Muscle of back (tissue), 13 donors: Measurements from ENCODE around the gene RBFA. TPM values are rescaled to one million over a fixed set of nuclear protein-coding genes. Genes with fewer than 3 reads are reported as not detected.
"Not testable (repeated sequence)": the region's sequence is repeated elsewhere in the genome, so short reads cannot be mapped to it uniquely, and the experiment has no call there.

Experiments
- DNase-seq, 3 donors: peaks; one replicate each; pipeline versions ENCODE4 v3.0.0 to v3.0.0-alpha.2; 2013
- long read RNA-seq, 9 donors: transcript quantifications; one replicate each; lab custom pipeline, GENCODE V29; 2026
- polyA plus RNA-seq, 10 donors: library from polyadenylated mRNA; unstranded; fragments of 120-200 nt; gene quantifications; one replicate each; pipeline ENCODE4 v1.2.1, GENCODE V29; 2013; ENCODE audit not compliant: insufficient read length in 10 of 10

The RBFA gene
- 10 to 100 TPM; 19.7 to 36.5 (median 25.5) TPM for polyA plus RNA-seq
- long read RNA-seq, donor 1, transcript RBFA-202 (7 exons, 1,407 nt): major isoform, 13 of 15 reads
- long read RNA-seq, donor 1, partial matches to known transcripts: 0 of 15 reads
- long read RNA-seq, donor 1, other reads (novel, unspliced or antisense): 0 of 15 reads
- long read RNA-seq, donor 2, partial matches to known transcripts: 0 of 5 reads
- long read RNA-seq, donor 2, other reads (novel, unspliced or antisense): 0 of 5 reads
- long read RNA-seq, donor 3: 0 reads
- long read RNA-seq, donor 4, transcript RBFA-202 (7 exons, 1,407 nt): major isoform, 7 of 7 reads
- long read RNA-seq, donor 4, partial matches to known transcripts: 0 of 7 reads
- long read RNA-seq, donor 4, other reads (novel, unspliced or antisense): 0 of 7 reads
- long read RNA-seq, donor 5, transcript RBFA-202 (7 exons, 1,407 nt): major isoform, 10 of 16 reads
- long read RNA-seq, donor 5, transcript RBFA-204 (1 exons, 1,587 nt): minor isoform, 5 of 16 reads
- long read RNA-seq, donor 5, partial matches to known transcripts: 0 of 16 reads
- long read RNA-seq, donor 5, other reads (novel, unspliced or antisense): 0 of 16 reads
- long read RNA-seq, donor 6, transcript RBFA-202 (7 exons, 1,407 nt): major isoform, 6 of 8 reads
- long read RNA-seq, donor 6, partial matches to known transcripts: 0 of 8 reads
- long read RNA-seq, donor 6, other reads (novel, unspliced or antisense): 0 of 8 reads
- long read RNA-seq, donor 7, partial matches to known transcripts: 0 of 8 reads
- long read RNA-seq, donor 7, other reads (novel, unspliced or antisense): 0 of 8 reads
- long read RNA-seq, donor 8, transcript RBFA-202 (7 exons, 1,407 nt): major isoform, 6 of 8 reads
- long read RNA-seq, donor 8, partial matches to known transcripts: 0 of 8 reads
- long read RNA-seq, donor 8, other reads (novel, unspliced or antisense): 0 of 8 reads
- long read RNA-seq, donor 9: 0 reads

DNA sequence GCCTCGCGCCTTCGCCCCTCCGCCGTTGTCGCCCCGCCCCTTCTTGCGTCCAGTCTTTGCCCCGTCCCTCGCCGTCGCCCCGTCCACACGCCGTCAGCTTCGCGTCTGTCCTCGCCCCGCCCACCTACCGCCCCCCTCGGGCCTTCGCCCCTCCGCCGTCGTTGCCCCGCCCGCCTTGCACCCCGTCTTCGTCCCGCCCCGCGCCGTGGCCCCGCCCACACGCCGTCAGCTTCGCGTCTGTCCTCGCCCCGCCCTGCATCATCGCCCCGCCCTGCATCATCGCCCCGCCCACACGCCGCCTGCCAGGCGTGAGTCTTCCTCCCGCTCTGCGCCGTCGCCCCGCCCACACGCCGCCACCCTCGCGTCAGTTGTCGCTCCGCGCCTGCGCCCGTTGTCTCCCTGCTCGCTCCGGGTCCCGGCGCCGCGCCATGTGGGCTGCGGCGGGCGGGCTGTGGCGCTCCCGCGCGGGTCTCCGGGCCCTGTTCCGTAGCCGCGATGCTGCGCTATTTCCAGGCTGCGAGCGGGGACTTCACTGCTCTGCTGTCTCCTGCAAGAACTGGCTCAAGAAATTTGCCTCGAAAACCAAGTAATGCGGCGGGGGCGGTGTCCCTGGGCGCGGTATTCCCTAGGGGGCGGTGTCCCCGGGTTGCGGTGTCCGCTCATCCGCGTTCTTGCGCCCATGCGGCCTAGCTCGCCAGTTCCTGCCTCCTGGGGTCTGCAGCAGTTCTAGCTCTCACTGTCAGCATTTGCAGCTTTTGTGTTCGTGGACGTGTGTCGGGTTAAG lies at the start of gene RBFA:
RBFA (plus strand) TSS at position 367 of the 784 bp plus-strand sequence; CDS start at position 429, 62 bp downstream.
- DNase-seq: peak; percentile 98 to 99 (median 99)

GRCh38 chr18:79985172-79985571 lies 49.1 kb upstream of the RBFA start:
- DNase-seq: no peak

- no peak for DNase-seq
Observed at GRCh38 chr18:79986726-79987125, 47.5 kb upstream of the RBFA start.

- DNase-seq: no peak
Observed at GRCh38 chr18:79987566-79987965, 46.7 kb upstream of the RBFA start.

DNA sequence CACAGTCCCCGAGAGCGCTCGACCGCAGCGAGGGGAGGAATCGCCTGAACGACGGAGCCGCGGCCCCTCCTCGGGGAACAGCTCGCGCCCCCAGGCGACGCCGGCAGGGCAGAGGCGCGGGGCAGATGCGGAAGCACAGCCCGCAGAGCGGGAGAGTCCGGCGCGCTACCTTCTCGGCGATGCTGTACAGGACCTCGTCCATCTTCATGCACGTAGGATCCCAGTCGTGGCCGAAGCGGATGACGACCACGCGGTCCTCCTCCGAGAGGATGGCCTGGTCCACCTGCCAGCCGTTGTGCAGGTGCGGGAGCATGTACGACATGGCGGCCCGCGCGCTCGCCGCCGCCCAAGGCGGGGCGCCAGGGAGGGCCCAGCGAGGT lies 46.2 kb upstream of the RBFA start:
- DNase-seq: peak; percentile 33 to 90 (median 62)

GRCh38 chr18:79988451-79989194 lies 45.6 kb upstream of the RBFA start, which contains the start of gene TXNL4A:
Gene TXNL4A, minus strand, starts transcription at chr18:79988563. Its CDS starts 171 bp downstream, at chr18:79988392.
- peak; percentile 87 to 96 (median 94) for DNase-seq

DNA sequence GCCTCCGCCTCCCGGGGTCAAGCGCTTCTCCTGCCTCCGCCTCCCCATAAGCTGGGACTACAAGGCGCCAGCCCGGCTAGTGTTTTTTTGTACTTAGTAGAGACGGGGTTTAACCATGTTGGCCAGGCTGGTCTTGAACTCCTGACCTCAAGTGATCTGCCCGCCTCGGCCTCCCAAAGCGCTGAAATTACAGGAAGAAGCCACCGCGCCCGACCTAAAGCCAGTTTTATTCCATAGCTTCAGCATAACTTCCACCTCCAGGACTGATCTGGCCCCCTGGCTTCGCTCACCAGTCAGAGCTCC lies 45.1 kb upstream of the RBFA start:
- no peak for DNase-seq

GRCh38 chr18:79991494-79991893 lies 42.7 kb upstream of the RBFA start:
- DNase-seq: no peak

- not testable (repeated sequence) for DNase-seq
Observed at GRCh38 chr18:79999701-80000100, 34.5 kb upstream of the RBFA start.

DNA sequence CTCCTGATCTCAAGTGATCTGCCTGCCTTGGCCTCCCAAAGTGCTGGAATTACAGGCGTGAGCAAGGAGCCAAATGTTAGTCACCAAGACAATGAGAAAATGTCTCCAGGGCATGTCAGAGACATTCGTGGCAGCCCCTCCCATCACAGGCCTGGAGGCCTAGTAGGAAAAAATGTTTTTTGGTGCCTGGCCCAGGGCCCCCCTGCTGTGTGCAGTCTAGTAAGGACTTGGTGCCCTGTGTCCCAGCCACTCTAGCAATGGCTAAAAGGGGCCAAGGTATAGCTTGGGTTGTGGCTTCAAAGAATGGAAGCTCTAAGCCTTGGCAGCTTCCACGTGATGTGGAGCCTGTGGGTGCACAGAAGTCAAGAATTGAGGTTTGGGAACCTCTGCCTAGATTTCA lies 33.4 kb upstream of the RBFA start:
- no peak for DNase-seq

- no peak for DNase-seq
Observed at GRCh38 chr18:80002468-80002867, 31.8 kb upstream of the RBFA start.

DNA sequence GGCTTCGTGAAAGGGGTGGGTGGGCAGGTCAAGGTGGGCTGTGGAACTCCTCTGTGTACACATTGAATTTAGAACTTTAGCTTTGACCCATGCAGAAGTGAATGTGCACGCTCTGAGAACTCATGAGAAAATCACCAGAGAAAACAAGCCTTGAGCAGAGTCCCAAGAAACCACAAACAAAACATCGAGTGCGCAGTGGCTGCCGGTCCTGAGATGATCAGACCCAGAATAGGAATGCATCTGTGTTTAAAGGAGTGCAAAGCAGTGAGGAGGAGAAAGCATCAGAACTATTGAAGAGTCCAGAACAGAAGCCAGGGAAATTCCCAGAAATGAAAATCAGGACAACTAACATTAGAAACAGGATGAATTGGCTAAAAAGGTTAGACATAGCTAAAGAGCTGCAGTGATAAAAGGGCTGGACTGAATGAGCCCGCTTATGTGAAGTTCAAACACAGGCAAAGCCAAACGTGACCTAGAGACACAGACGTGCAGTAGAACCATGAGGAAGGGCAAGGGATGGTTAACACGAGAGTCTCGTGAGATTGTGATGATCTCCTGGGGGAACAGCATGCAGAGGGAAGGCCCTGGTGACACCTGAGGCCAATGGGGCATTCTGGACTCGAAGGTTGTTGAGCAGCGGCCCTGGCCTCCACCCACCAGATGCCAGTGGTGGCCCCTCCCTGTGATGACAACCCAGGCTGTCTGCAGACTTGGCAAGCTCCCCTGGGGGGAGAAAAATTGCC lies 29.5 kb upstream of the RBFA start:
- no peak for DNase-seq

- no peak for DNase-seq
Observed at GRCh38 chr18:80006724-80007123, 27.5 kb upstream of the RBFA start.

DNA sequence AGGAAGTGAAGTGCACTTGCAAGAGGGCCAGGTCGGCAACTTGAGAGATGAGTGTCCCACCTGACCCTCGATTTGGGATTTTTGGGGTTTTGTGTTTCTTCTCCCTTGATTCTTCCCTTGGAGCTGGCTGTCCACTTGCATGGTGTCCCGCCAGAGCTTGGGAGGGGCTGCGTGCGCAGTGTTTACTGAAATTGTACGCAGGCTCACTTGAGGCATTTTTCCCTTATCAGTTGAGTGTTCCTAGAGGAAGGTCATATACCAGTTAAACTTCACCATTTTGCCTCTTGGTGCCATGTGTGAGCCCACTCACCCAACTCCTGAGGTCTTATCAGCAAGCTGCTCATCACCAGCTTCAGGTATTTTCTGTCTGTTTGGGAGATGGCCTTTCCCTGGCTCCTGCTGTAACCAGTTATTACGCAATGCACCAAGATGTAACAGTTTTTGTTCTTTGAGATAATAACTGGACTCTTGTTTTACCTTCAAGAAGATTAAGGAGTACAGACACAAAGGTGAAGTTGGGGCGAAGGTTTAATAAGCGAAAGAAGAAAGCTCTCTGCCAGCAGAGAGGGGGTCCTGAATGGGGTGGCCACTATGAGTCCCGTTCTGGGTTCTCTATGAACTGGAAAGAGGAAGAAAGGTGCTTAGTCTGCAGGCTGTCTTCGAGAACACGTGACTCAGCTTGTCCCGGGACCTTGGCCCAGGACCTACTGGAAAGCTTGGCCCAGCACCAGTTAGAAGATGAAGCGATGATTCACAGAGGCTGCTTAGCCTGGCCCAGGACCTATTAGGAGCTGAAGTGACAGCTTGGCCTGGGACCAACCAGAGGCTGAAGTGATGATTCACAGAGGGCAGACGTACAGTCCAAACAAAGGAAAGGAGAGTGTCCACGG lies 24.3 kb upstream of the RBFA start:
- DNase-seq: peak in 1 of 3 donors; percentile 73

- no peak for DNase-seq
Observed at GRCh38 chr18:80010551-80010906, 23.7 kb upstream of the RBFA start.

DNA sequence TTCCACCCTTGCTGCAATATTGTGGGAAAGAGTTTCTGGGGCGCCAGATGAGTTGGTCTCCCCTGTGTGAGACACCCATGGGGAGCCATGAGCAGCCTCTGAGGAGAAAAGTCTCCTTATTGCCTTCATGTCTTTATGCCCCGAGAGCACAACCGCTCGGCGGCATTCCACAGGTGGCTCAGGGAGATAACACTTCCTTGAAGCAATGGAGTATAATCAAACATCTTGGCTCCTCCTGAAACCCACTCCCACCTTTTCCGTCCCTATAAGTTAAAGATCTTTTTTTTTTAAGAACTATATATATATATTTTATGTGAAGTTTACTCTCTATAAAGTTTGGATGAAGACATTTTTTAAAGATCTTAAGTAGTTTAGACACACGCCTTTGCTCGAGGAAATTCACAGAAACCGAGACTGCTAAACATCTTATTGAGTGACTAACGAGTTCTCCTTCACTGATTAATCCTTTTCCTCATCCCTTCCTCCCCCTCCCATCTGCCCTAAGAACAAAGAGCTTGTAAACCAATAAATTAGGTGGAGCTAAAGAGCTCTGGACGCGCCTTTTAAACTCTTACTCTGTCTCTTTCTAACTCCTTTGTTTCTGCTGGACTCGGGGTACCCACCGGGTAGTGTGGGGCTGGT lies 22.6 kb upstream of the RBFA start:
- DNase-seq: not testable (repeated sequence)

DNA sequence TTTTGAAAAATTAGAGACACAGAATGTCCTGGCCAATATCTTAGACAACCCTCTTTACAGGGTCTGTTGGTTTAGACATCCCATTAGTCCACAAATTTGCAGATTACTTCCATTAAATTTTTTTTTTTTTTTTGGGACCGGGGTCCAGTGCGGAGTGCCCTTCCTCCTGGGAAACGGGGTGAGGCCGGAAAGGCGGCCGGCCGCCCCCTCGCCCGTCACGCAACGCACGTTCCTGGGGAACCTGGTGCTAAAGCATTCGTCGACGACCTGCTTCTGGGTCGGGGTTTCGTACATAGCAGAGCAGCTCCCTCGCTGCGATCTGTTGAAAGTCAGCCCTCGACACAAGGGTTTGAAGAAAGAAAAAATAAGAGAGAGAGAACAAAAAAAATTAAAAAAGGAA lies 21.5 kb upstream of the RBFA start:
- no peak for DNase-seq

DNA sequence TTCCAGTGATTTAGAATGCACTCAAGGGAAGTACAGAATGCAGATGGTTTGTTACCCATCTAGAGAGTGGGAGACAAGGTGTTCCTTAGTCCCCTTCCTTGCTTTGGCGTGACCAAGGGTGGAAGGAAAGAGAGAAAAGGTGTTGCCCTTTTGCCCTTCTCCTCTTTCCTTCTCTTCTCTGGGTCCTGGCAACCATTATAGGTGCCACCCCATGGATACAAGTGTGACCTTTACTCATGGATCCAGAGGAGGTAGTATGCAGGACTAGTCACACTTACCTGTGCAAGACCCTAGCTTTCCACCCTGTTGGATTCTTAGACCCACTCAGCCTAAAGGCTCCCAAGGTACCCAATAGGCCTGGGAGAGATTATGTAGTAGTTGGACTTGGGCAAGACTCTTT lies 11.6 kb upstream of the RBFA start:
- peak in 2 of 3 donors; percentile 14 to 47 for DNase-seq

DNA sequence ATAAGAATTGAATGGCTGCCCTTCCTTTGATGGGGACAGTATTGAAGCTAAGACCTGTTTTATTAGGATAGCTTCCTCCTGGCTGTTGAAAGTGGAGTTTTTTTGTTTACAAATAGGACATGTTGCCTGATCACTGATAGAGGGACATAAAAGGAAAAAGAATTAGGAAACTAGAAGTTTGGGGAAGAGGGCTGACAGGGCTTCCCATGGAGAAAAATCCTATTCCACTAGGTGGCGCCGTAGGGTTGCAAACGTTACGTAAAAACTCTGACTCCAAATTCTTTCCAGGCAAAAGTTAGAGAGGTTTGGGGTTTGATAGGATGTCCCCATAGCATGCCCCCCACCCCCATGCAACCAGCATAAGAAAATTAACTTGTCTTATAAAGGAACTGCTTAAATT lies 11.1 kb upstream of the RBFA start:
- no peak for DNase-seq
